ENCODE results near the gene GAST. TPM values are rescaled to one million over a fixed set of nuclear protein-coding genes. Genes with fewer than 3 reads are reported as not detected.

GAST gene

DNA sequence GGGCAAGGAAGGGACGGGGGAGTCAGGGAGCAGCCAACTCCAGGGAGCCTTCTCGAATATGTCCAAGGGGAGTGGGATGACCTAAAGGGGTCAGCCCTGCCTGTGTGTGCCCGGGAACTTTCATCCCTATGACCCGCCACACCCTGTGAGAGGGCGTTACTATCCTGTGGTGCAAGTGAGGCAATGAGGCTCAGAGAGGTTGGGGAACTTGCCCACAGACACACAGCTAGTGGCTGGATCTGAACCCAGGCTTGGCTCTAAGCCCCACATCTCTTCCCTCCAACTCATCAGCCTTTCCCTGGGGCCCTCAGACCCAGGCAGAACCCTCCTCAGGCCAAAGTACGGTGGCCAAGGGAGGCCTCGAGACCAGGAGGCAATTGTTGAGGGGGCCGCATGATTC, 51.2 kb downstream of the GAST start:
- Histone ChIP-seq H2BK12ac (ENCODE audit: low read length) (no peak overlapping the region), H2BK120ac (ENCODE audit: low read depth, low read length) (no peak overlapping the region), H3K4me2 (ENCODE audit: insufficient read depth, low read length, poor library complexity, severe bottlenecking) (no peak overlapping the region), H3K4ac (ENCODE audit: low read length) (no peak overlapping the region), H3K23ac (ENCODE audit: low read depth, low read length, poor library complexity) (no peak overlapping the region), H3K4me3 (ENCODE audit: low read length in 2 of 2) (peak overlapping the region in 1 of 2 donors; percentile 55), H3K9ac (ENCODE audit: low read depth, low read length, poor library complexity) (peak overlapping the region; percentile 54), H3K27ac (replicated peaks; ENCODE audit: low read length) (no peak overlapping the region), H3K14ac (ENCODE audit: low read length) (no peak overlapping the region), H2AK5ac (ENCODE audit: low read depth, low read length) (no peak overlapping the region), H3K27me3 (ENCODE audit: control insufficient read depth in 3 of 3, insufficient read depth in 3 of 3, low read depth in 1 of 3, low read length in 3 of 3) (no peaks in the 10 kb centered on the region), H3K18ac (ENCODE audit: low read length) (no peak overlapping the region), H4K91ac (ENCODE audit: low read depth, low read length, poor library complexity) (no peak overlapping the region), H2BK15ac (ENCODE audit: low read length) (no peak overlapping the region), H3K4me1 (ENCODE audit: control insufficient read depth in 2 of 2, insufficient read depth in 1 of 2, low read depth in 1 of 2, low read length in 2 of 2) (no peaks in the 10 kb centered on the region), H3K9me3 (replicated peaks in 1 of 2; ENCODE audit: control insufficient read depth in 2 of 2, insufficient read depth in 1 of 2, low read depth in 1 of 2, low read length in 2 of 2) (peaks cover 0 to 3% of the 10 kb centered on the region in 2 donors), H2AFZ (ENCODE audit: low read length) (no peak overlapping the region), H2BK5ac (ENCODE audit: low read length) (peak overlapping the region; percentile 14), H3K36me3 (replicated peaks in 1 of 2; ENCODE audit: control insufficient read depth in 2 of 2, insufficient read depth in 2 of 2, low read length in 2 of 2) (peaks cover 54 to 83% of the 10 kb centered on the region in 2 donors), H4K8ac (ENCODE audit: low read depth, low read length) (no peak overlapping the region), H3K79me1 (ENCODE audit: low read depth, low read length) (no peaks in the 10 kb centered on the region)
- DNase-seq (ENCODE audit: low spot score) = no peak
- no CpG with 5 or more reads among the region's 8 CpGs for WGBS, 2 donors (ENCODE audit: extremely low coverage in 2 of 2, insufficient read length in 2 of 2, insufficient replicate concordance in 1 of 2)

Small RNA genes within 50 kb of the gene (small RNA-seq; reads per million reads assigned to genes)
- gene RN7SL399P (ENCODE audit: insufficient read depth) (not detected), gene RNA5SP442 (ENCODE audit: insufficient read depth) (31.5 reads per million, percentile 88 among the genes with 10 or more reads in this experiment)
